Stimulated activated CD4-positive, alpha-beta T cell treated with anti-CD3 and anti-CD28 coated beads, Interleukin-1b, Interleukin-23, amount 100 ng/mL, for 48 hours (primary cell): ENCODE results near the gene SOAT2.
"Not testable (repeated sequence)": the region's sequence is repeated elsewhere in the genome, so short reads cannot be mapped to it uniquely, and the experiment has no call there.

Experiments used
- DNase-seq: peaks from one replicate; pipeline ENCODE4 v3.0.0-alpha.2; 2020

Gene SOAT2

GRCh38 chr12:53112431-53112830 is 9.1 kb downstream of the SOAT2 start:
- not testable (repeated sequence) for DNase-seq

DNA sequence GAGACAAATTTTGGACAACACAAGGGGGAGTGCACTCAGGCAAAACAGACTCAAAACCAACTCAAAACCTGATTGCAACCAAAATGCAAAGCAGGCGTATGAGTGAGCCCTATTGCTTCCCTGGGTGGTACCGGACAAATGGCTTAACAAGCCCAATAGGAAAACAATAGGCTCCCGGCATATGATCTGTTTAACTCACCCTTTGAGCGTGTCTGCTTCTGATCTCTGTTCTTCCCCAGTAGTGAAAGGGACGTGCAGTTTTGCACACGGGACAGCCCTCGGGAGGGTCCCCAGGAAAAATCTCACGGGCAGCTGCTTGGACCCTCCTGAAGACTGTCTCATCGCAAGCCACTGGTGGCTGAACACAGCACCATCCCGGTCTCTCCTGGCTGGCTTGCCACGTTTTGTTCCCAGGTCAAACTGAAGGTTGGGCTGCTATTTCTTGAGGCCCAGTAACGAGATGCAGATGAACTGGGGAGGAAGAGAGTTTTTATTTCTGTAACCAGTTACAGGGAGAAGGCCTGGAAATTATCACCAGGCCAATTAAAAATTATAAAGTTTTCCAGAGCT is 9.9 kb downstream of the SOAT2 start:
- DNase-seq: no peak

- DNase-seq: no peak
Observed at GRCh38 chr12:53113951-53114350, 10.7 kb downstream of the SOAT2 start.

- DNase-seq: no peak
Observed at GRCh38 chr12:53115112-53115890, 12.0 kb downstream of the SOAT2 start.

GRCh38 chr12:53115891-53116648 is 12.8 kb downstream of the SOAT2 start:
- DNase-seq: no peak

DNA sequence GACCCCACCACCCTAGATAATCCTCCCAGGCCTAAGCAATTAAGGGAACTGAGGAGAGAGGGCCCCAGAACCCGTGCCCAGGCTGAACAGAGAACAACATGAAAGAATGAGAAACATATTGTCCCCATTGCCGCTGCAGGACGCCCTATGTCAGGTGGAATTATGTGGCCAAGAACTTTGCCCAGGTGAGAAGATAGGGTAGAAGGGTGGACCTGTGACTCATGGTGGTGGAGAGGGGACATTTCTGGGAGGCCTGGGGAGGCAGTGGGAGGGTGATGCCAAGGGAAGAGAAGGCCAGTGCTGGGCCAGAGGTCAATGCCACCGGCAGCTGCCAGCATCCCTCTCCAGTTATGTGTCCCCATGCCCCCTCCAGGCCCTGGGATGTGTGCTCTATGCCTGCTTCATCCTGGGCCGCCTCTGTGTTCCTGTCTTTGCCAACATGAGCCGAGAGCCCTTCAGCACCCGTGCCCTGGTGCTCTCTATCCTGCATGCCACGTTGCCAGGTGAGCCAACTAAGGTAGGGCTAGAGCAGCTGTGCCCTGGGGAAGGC is 15.5 kb downstream of the SOAT2 start:
- DNase-seq: no peak

- no peak for DNase-seq
Observed at GRCh38 chr12:53120685-53121525, 17.6 kb downstream of the SOAT2 start.

GRCh38 chr12:53122961-53123468 is 19.7 kb downstream of the SOAT2 start:
- DNase-seq: no peak

DNA sequence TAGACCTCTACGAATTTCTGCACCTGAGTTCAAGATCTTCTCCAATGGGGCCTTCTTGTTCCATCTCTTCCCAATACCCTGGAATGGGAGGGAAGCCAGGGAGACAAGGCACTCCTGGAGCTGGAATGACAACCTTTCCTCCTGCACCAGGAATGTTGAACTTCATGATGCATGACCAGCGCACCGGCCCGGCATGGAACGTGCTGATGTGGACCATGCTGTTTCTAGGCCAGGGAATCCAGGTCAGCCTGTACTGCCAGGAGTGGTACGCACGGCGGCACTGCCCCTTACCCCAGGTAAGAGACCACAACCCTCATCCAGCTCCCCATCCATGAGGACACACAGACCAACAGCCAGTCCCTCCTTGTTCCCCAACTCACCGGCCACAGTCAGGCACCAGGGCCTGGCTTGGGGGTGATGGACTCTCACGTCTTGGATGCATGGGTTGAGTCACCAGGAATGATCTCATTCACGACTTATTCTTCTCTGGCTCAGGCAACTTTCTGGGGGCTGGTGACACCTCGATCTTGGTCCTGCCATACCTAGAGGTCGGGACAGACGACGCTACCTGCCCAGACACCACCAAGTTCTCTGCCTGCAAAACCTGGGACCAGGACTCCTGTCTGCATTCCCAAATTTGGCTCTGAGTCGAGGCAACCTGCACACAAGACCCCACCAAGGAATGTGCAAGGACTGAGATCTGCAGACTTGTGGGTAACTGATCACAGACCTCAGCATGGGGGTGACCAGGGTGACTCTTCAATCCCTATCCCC is 20.5 kb downstream of the SOAT2 start:
- DNase-seq: no peak

- DNase-seq: no peak
Observed at GRCh38 chr12:53124352-53124723, 21.1 kb downstream of the SOAT2 start.

DNA sequence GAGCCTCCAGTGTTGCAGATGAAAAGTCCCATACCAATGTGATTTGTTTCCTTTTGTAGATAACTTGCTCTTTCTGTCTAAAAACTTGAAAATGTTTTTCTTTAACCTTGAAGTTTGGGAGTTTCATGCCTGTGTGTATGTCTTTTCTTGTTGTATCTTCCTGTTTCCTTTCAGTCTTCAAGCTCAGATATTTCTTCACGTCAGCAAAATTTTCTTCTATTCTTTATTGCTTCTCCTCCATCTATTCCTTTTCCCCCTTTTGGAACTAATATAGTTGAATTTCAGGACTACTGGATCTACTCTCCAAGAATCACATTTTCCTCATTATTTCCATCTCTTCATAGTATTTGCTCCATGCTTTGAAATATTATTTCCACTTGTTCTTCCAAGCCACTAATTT is 23.9 kb downstream of the SOAT2 start:
- DNase-seq: no peak

GRCh38 chr12:53128780-53129569 is 25.7 kb downstream of the SOAT2 start:
- DNase-seq: no peak

DNA sequence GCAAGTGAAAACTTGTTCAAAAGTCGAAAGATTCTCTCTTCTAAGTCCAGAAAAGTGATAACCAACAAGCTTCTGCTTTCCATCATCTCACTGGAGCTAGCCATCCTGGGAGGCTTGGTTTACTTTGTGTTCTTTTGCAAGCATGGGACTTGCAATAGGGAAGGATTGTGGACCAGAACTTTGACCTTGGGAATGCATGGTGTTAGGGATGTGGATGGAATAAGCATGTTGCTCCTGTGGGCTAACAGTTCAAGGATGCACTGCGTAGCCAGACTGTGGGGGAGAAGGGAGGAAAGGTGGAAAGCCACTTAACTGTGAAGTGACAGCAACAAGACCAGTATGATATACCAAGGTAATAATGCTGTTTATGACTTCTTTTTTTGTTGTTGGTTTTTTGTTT is 28.6 kb downstream of the SOAT2 start:
- DNase-seq: no peak

- DNase-seq: no peak
Observed at GRCh38 chr12:53133722-53134121, 30.4 kb downstream of the SOAT2 start.

GRCh38 chr12:53143355-53143754 is 40.1 kb downstream of the SOAT2 start:
- DNase-seq: no peak

DNA sequence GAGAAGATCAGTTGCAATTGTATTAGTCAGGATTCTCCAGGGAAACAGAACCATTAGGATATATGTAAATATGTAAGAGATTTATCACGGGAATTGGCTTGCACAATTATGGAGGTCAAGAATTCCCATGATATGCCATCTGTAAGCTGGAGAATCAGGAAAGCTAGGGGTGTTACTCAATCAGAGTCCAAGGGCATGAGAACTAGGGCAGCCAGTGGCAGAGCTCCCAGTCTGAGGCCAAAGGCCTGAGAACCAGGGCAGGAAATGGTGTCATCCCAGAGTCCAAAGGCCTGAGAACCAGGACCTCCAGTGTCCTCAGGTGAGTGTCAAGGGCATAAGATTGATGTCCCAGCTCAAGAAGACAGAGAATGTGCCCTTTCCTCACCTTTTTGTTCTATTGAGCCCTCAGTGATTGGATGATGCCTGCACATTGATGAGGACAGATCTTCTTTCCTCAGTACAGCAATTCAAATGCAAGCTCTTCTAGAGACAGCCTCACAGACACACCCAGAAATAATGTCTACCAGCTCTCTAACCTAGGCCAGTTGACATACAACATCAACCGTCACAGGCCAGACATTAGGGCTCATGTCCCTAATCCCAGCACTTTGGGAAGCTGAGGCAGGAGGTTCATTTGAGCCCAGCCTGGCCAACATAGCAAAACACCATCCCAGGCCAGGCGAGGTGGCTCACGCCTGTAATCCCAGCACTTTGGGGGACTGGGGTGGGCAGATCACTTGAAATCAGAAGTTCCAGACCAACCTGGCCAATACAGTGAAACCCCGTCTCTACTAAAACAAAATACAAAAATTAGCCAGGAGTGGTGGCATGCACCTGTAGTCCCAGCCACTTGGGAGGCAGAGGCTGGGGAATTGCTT is 42.3 kb downstream of the SOAT2 start:
- DNase-seq: no peak

DNA sequence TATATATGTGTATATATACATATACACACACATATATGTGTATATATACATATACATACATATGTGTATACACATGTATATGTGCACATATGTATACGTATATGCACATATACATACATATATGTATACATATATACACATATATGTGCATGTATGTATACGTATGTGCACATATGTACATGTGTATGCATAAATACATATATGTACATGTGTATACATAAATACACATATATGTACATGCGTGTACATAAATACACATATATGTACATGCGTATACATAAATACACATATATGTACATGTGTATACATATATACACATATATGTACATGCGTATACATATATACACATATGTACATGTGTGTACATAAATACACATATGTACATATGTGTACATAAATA is 43.9 kb downstream of the SOAT2 start:
- DNase-seq: no peak

GRCh38 chr12:53147653-53148052 is 44.4 kb downstream of the SOAT2 start:
- DNase-seq: no peak

- no peak for DNase-seq
Observed at GRCh38 chr12:53151039-53151438, 47.8 kb downstream of the SOAT2 start.

GRCh38 chr12:53152390-53152789 is 49.1 kb downstream of the SOAT2 start:
- DNase-seq: no peak
